ENCODE data around the gene GAPDH.

DNA sequence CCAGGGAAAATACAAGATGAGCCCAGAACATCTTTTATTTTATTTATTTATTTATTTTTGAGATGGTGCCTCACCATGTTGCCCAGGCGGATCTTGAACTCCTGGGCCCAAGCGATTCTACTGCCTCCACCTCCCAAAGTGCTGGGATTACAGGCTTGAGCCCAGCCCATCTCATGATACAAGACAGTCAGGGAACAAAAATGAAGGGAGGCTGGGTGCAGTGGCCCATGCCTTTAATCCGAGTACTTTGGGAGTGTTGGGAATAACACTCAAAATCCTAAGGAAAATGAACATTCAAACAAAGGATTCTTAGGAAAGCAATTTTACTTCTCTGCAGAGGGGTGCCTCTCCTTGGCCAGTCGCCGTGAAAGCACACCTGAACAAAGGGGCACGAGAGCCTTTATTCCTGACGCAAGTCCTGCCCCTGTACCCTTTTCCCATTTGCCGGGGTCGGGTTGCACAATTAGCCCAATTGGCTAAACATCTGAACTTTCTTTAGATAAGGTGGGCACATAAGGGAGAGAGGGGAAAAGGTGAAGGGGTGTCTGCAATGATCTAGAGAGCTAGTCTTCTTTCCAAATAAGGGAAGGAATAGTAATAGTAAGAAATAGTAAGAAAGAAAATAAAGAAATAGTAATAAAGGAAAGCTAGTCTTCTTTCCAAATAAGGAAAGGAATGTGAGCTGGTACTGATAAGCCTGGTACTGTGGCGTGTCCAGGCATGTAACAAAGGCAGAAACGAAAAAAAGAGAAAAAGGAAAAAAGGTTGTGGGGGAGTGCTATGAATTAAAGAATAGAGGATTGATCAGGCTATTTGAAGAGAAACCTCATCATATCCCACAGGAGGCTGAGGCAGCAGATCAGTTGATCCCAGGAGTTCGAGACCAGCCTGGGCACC lies 27.0 kb upstream of the GAPDH start:
- TF ChIP-seq, protein P1, sequence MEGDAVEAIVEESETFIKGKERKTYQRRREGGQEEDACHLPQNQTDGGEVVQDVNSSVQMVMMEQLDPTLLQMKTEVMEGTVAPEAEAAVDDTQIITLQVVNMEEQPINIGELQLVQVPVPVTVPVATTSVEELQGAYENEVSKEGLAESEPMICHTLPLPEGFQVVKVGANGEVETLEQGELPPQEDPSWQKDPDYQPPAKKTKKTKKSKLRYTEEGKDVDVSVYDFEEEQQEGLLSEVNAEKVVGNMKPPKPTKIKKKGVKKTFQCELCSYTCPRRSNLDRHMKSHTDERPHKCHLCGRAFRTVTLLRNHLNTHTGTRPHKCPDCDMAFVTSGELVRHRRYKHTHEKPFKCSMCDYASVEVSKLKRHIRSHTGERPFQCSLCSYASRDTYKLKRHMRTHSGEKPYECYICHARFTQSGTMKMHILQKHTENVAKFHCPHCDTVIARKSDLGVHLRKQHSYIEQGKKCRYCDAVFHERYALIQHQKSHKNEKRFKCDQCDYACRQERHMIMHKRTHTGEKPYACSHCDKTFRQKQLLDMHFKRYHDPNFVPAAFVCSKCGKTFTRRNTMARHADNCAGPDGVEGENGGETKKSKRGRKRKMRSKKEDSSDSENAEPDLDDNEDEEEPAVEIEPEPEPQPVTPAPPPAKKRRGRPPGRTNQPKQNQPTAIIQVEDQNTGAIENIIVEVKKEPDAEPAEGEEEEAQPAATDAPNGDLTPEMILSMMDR (IDR thresholded peaks at IDR 0.05; ENCODE audit: insufficient read depth, low read depth, low read length), result no peak
- no peak for TF ChIP-seq EZH2 (IDR thresholded peaks at IDR 0.05; ENCODE audit: insufficient read depth, low read length)

Data from astrocyte (in vitro differentiated cells and primary cell).